Stimulated activated naive B cell treated with anti-CD40 and anti-IgM and Interleukin-4, amounts not matched to agents 10 μg/mL and 1 μg/mL and 100 μg/mL, for 72 hours (primary cell): ENCODE data around the gene FANCI.
"Not testable (repeated sequence)": the region's sequence is repeated elsewhere in the genome, so short reads cannot be mapped to it uniquely, and the experiment has no call there.

Experiments
- ATAC-seq, 2 donors: fragments of 150-1000 bp; cut with Tn5 transposase; replicated peaks; 2 replicates each; pipeline ENCODE4 v1.10.0; 2021; ENCODE audit warnings: moderate library complexity in 1 of 2
- DNase-seq: peaks from one replicate; pipeline ENCODE4 v3.0.0; 2021
- H3K27ac Mint-ChIP-seq: one replicate; pipeline ENCODE4 v1.8.0; 2022; ENCODE audit warnings: mild to moderate bottlenecking, mixed read lengths
- H3K27me3 Mint-ChIP-seq, 2 donors: one replicate each; pipeline ENCODE4 v1.8.0; 2022; ENCODE audit warnings: mixed read lengths in 2 of 2
- H3K36me3 Mint-ChIP-seq, 2 donors: one replicate each; pipeline ENCODE4 v1.8.0; 2022; ENCODE audit warnings: mixed read lengths in 2 of 2, mild to moderate bottlenecking in 1 of 2
- H3K4me1 Mint-ChIP-seq, 2 donors: one replicate each; pipeline ENCODE4 v1.8.0; 2022; ENCODE audit warnings: mixed read lengths in 2 of 2, mild to moderate bottlenecking in 1 of 2
- H3K4me3 Mint-ChIP-seq, 2 donors: one replicate each; pipeline ENCODE4 v1.8.0; 2022; ENCODE audit warnings: mild to moderate bottlenecking in 2 of 2, mixed read lengths in 2 of 2, moderate library complexity in 1 of 2
- H3K9me3 Mint-ChIP-seq, 2 donors: one replicate each; pipeline ENCODE4 v1.8.0; 2022; ENCODE audit warnings: mixed read lengths in 2 of 2, mild to moderate bottlenecking in 1 of 2

The FANCI gene

GRCh38 chr15:89208256-89208655 is 35.5 kb upstream of the FANCI start:
- Mint-ChIP-seq H3K4me1 (peaks cover 7 to 16% of the 10 kb centered on the region in 2 donors), H3K9me3 (no peaks in the 10 kb centered on the region), H3K4me3 (no peak overlapping the region), H3K36me3 (no peaks in the 10 kb centered on the region), H3K27ac (no peak overlapping the region), H3K27me3 (peaks cover 0 to 10% of the 10 kb centered on the region in 2 donors)
- ATAC-seq = no peak
- no peak for DNase-seq

- Mint-ChIP-seq H3K27ac (no peak overlapping the region), H3K36me3 (no peaks in the 10 kb centered on the region), H3K27me3 (peaks cover 0 to 10% of the 10 kb centered on the region in 2 donors), H3K4me3 (no peak overlapping the region), H3K4me1 (peaks cover 3 to 9% of the 10 kb centered on the region in 2 donors), H3K9me3 (no peaks in the 10 kb centered on the region)
- ATAC-seq = no peak
- no peak for DNase-seq
Measured at GRCh38 chr15:89209057-89209456, 34.7 kb upstream of the FANCI start.

- H3K27me3 Mint-ChIP-seq = peaks cover 0 to 10% of the 10 kb centered on the region in 2 donors
- DNase-seq = no peak
- ATAC-seq = no peak
- no peaks in the 10 kb centered on the region for H3K36me3 Mint-ChIP-seq
- H3K4me1 Mint-ChIP-seq = peaks cover 5 to 12% of the 10 kb centered on the region in 2 donors
- no peaks in the 10 kb centered on the region for H3K9me3 Mint-ChIP-seq
- H3K27ac Mint-ChIP-seq = no peak overlapping the region
- no peak overlapping the region for H3K4me3 Mint-ChIP-seq
Measured at GRCh38 chr15:89211678-89212170, 32.1 kb upstream of the FANCI start.

- peaks cover 0 to 8% of the 10 kb centered on the region in 2 donors for H3K27me3 Mint-ChIP-seq
- H3K4me1 Mint-ChIP-seq = peaks cover 5 to 7% of the 10 kb centered on the region in 2 donors
- H3K4me3 Mint-ChIP-seq = no peak overlapping the region
- peak overlapping the region; percentile 52 for H3K27ac Mint-ChIP-seq
- H3K36me3 Mint-ChIP-seq = no peaks in the 10 kb centered on the region
- ATAC-seq (peak; percentile 49 to 79), DNase-seq (no peak)
- H3K9me3 Mint-ChIP-seq = no peaks in the 10 kb centered on the region
Measured at GRCh38 chr15:89215627-89216026, 28.2 kb upstream of the FANCI start.

- H3K27me3 Mint-ChIP-seq = peaks cover 0 to 5% of the 10 kb centered on the region in 2 donors
- no peaks in the 10 kb centered on the region for H3K9me3 Mint-ChIP-seq
- no peak overlapping the region for H3K27ac Mint-ChIP-seq
- no peaks in the 10 kb centered on the region for H3K36me3 Mint-ChIP-seq
- no peak overlapping the region for H3K4me3 Mint-ChIP-seq
- DNase-seq = no peak
- no peak for ATAC-seq
- H3K4me1 Mint-ChIP-seq = peaks cover 5 to 7% of the 10 kb centered on the region in 2 donors
Measured at GRCh38 chr15:89217031-89217430, 26.7 kb upstream of the FANCI start.

- H3K36me3 Mint-ChIP-seq = no peaks in the 10 kb centered on the region
- H3K27ac Mint-ChIP-seq = no peak overlapping the region
- peaks cover 4 to 12% of the 10 kb centered on the region in 2 donors for H3K27me3 Mint-ChIP-seq
- ATAC-seq (no peak), DNase-seq (no peak)
- no peak overlapping the region for H3K4me3 Mint-ChIP-seq
- H3K4me1 Mint-ChIP-seq = peaks cover 5 to 7% of the 10 kb centered on the region in 2 donors
- no peaks in the 10 kb centered on the region for H3K9me3 Mint-ChIP-seq
Measured at GRCh38 chr15:89217686-89218376, 25.9 kb upstream of the FANCI start.

- no peak for ATAC-seq
- DNase-seq = no peak
- Mint-ChIP-seq H3K27me3 (peaks cover 5 to 14% of the 10 kb centered on the region in 2 donors), H3K4me3 (no peak overlapping the region), H3K27ac (no peak overlapping the region), H3K36me3 (no peaks in the 10 kb centered on the region), H3K4me1 (peaks cover 5 to 7% of the 10 kb centered on the region in 2 donors), H3K9me3 (no peaks in the 10 kb centered on the region)
Measured at GRCh38 chr15:89218531-89218930, 25.2 kb upstream of the FANCI start.

- Mint-ChIP-seq H3K27me3 (peaks cover 5 to 14% of the 10 kb centered on the region in 2 donors), H3K27ac (no peak within 1 kb of the TSS), H3K4me1 (no peaks in the 10 kb centered on the region), H3K9me3 (no peaks in the 10 kb centered on the region), H3K4me3 (no peak within 1 kb of the TSS), H3K36me3 (no peaks in the 10 kb centered on the region)
- ATAC-seq = no peak
- no peak for DNase-seq
Measured at GRCh38 chr15:89221543-89221942, 22.2 kb upstream of the FANCI start, which contains the start of gene RLBP1. Gene RLBP1, minus strand, starts transcription at chr15:89221579. Its CDS starts 2,604 bp downstream, at chr15:89218975.

- H3K9me3 Mint-ChIP-seq = no peaks in the 10 kb centered on the region
- H3K36me3 Mint-ChIP-seq = no peaks in the 10 kb centered on the region
- no peak overlapping the region for H3K4me3 Mint-ChIP-seq
- DNase-seq = no peak
- ATAC-seq = no peak
- peaks cover 15 to 19% of the 10 kb centered on the region in 2 donors for H3K27me3 Mint-ChIP-seq
- H3K27ac Mint-ChIP-seq = no peak overlapping the region
- H3K4me1 Mint-ChIP-seq = no peaks in the 10 kb centered on the region
Measured at GRCh38 chr15:89225588-89225987, 18.2 kb upstream of the FANCI start.

- ATAC-seq (no peak), DNase-seq (no peak)
- no peak overlapping the region for H3K4me3 Mint-ChIP-seq
- no peaks in the 10 kb centered on the region for H3K9me3 Mint-ChIP-seq
- no peaks in the 10 kb centered on the region for H3K36me3 Mint-ChIP-seq
- H3K4me1 Mint-ChIP-seq = no peaks in the 10 kb centered on the region
- H3K27me3 Mint-ChIP-seq = peaks cover 20 to 25% of the 10 kb centered on the region in 2 donors
- H3K27ac Mint-ChIP-seq = no peak overlapping the region
Measured at GRCh38 chr15:89226359-89227221, 17.2 kb upstream of the FANCI start.

- Mint-ChIP-seq H3K36me3 (no peaks in the 10 kb centered on the region), H3K27me3 (peaks cover 24 to 28% of the 10 kb centered on the region in 2 donors), H3K27ac (no peak overlapping the region), H3K4me1 (no peaks in the 10 kb centered on the region), H3K9me3 (no peaks in the 10 kb centered on the region), H3K4me3 (no peak overlapping the region)
- DNase-seq (no peak), ATAC-seq (no peak)
Measured at GRCh38 chr15:89227425-89227824, 16.4 kb upstream of the FANCI start.

GRCh38 chr15:89230277-89230676 is 13.5 kb upstream of the FANCI start:
- Mint-ChIP-seq H3K36me3 (no peaks in the 10 kb centered on the region), H3K4me1 (no peaks in the 10 kb centered on the region), H3K9me3 (no peaks in the 10 kb centered on the region), H3K27ac (no peak overlapping the region), H3K27me3 (peaks cover 24 to 30% of the 10 kb centered on the region in 2 donors), H3K4me3 (no peak overlapping the region)
- DNase-seq (no peak), ATAC-seq (no peak)

GRCh38 chr15:89231832-89232231 is 11.9 kb upstream of the FANCI start:
- H3K9me3 Mint-ChIP-seq = no peaks in the 10 kb centered on the region

GRCh38 chr15:89239883-89240810 is 3.6 kb upstream of the FANCI start:
- not testable (repeated sequence) for H3K9me3 Mint-ChIP-seq, DNase-seq, H3K36me3 Mint-ChIP-seq, ATAC-seq, H3K27ac Mint-ChIP-seq, H3K4me3 Mint-ChIP-seq, H3K27me3 Mint-ChIP-seq
- H3K4me1 Mint-ChIP-seq = peaks cover 9 to 18% of the 10 kb centered on the region in 2 donors

More at GRCh38 chr15:89231832-89232231, 11.9 kb upstream of the FANCI start:
- Mint-ChIP-seq H3K27me3 (peaks cover 24 to 33% of the 10 kb centered on the region in 2 donors), H3K27ac (no peak overlapping the region), H3K4me1 (no peaks in the 10 kb centered on the region), H3K4me3 (no peak overlapping the region), H3K36me3 (no peaks in the 10 kb centered on the region)
- ATAC-seq = no peak
- DNase-seq = no peak
